H9 (cell line): Measurements from ENCODE around the gene TMEM100. TPM values are rescaled to one million over a fixed set of nuclear protein-coding genes. Genes with fewer than 3 reads are reported as not detected.

Experiments
- DNase-seq: peaks from one replicate; pipeline ENCODE4 v3.0.0-alpha.2; 2017
- H2AFZ ChIP-seq: one replicate; pipeline ENCODE4 v1.6.1; 2013; ENCODE audit warnings: mild to moderate bottlenecking, low read length, control low read depth, moderate library complexity
- H2AK5ac ChIP-seq: 2 replicates; pipeline ENCODE4 v1.6.1; 2013; ENCODE audit warnings: low read length, control low read depth, mixed read lengths; ENCODE audit not compliant: insufficient read length
- H2BK120ac ChIP-seq: one replicate; pipeline ENCODE4 v1.6.1; 2013; ENCODE audit warnings: low read depth, mild to moderate bottlenecking, low read length, control low read depth, inconsistent platforms; ENCODE audit not compliant: poor library complexity, severe bottlenecking
- H2BK12ac ChIP-seq: 2 replicates; pipeline ENCODE4 v1.6.1; 2013; ENCODE audit warnings: low read length, control low read depth, mixed read lengths, low read depth; ENCODE audit not compliant: insufficient read length
- H2BK15ac ChIP-seq: 2 replicates; pipeline ENCODE4 v1.6.1; 2013; ENCODE audit warnings: low read depth, low read length, control low read depth
- H2BK20ac ChIP-seq: one replicate; pipeline ENCODE4 v1.6.1; 2013; ENCODE audit warnings: low read depth, mild to moderate bottlenecking, low read length, control low read depth, inconsistent platforms; ENCODE audit not compliant: poor library complexity, severe bottlenecking
- H2BK5ac ChIP-seq: 2 replicates; pipeline ENCODE4 v1.6.1; 2013; ENCODE audit warnings: low read length, control low read depth, mixed read lengths; ENCODE audit not compliant: insufficient read length
- H3K14ac ChIP-seq: 2 replicates; pipeline ENCODE4 v1.6.1; 2013; ENCODE audit warnings: low read length, control low read depth; ENCODE audit not compliant: insufficient read depth
- H3K18ac ChIP-seq: 2 replicates; pipeline ENCODE4 v1.6.1; 2013; ENCODE audit warnings: low read depth, mild to moderate bottlenecking, mixed read lengths, low read length, control low read depth; ENCODE audit not compliant: insufficient read length
- H3K23ac ChIP-seq: 2 replicates; pipeline ENCODE4 v1.6.1; 2013; ENCODE audit warnings: low read length, control low read depth, mixed read lengths, low read depth; ENCODE audit not compliant: insufficient read length
- H3K23me2 ChIP-seq: 2 replicates; pipeline ENCODE4 v1.6.1; 2013; ENCODE audit warnings: low read depth, mild to moderate bottlenecking, mixed read lengths, low read length, control low read depth; ENCODE audit not compliant: insufficient read length, poor library complexity, severe bottlenecking
- H3K27ac ChIP-seq: 2 replicates; pipeline ENCODE4 v1.5.1; 2013; ENCODE audit warnings: low read length, control low read depth, mixed read lengths, low read depth; ENCODE audit not compliant: insufficient read length
- H3K27me3 ChIP-seq: 2 replicates; pipeline ENCODE4 v1.6.1; 2013; ENCODE audit warnings: low read length, control low read depth, inconsistent platforms; ENCODE audit not compliant: insufficient read depth
- H3K4ac ChIP-seq: 2 replicates; pipeline ENCODE4 v1.6.1; 2013; ENCODE audit warnings: low read depth, mild to moderate bottlenecking, control low read depth, inconsistent platforms, low read length, moderate library complexity
- H3K4me1 ChIP-seq: 2 replicates; pipeline ENCODE4 v1.6.1; 2013; ENCODE audit warnings: low read length, control low read depth, inconsistent platforms; ENCODE audit not compliant: insufficient read depth
- H3K4me2 ChIP-seq: 2 replicates; pipeline ENCODE4 v1.6.1; 2013; ENCODE audit warnings: low read length, control low read depth, mixed read lengths; ENCODE audit not compliant: insufficient read length, insufficient read depth
- H3K56ac ChIP-seq: 2 replicates; pipeline ENCODE4 v1.6.1; 2013; ENCODE audit warnings: low read depth, mild to moderate bottlenecking, mixed read lengths, low read length, control low read depth; ENCODE audit not compliant: insufficient read length
- H3K79me1 ChIP-seq: 2 replicates; pipeline ENCODE4 v1.6.1; 2013; ENCODE audit warnings: low read depth, mild to moderate bottlenecking, moderate library complexity, low read length, control low read depth, inconsistent platforms; ENCODE audit not compliant: insufficient read depth, poor library complexity, severe bottlenecking
- H3K79me2 ChIP-seq: 2 replicates; pipeline ENCODE4 v1.6.1; 2013; ENCODE audit warnings: low read length, control low read depth, inconsistent platforms; ENCODE audit not compliant: insufficient read depth
- H3K9ac ChIP-seq: 2 replicates; pipeline ENCODE4 v1.6.1; 2013; ENCODE audit warnings: low read length, control low read depth, mixed read lengths; ENCODE audit not compliant: insufficient read length; ENCODE audit errors: extremely low read depth
- H3K9me3 ChIP-seq: one replicate; pipeline ENCODE4 v1.6.1; 2013; ENCODE audit warnings: low read depth, low read length, inconsistent platforms; ENCODE audit not compliant: control insufficient read depth
- H3T11ph ChIP-seq: one replicate; pipeline ENCODE4 v1.6.1; 2013; ENCODE audit warnings: mild to moderate bottlenecking, low read length, control low read depth, inconsistent platforms
- H4K20me1 ChIP-seq: one replicate; pipeline ENCODE4 v1.6.1; 2013; ENCODE audit not compliant: control insufficient read depth, insufficient read length, insufficient read depth
- H4K5ac ChIP-seq: 2 replicates; pipeline ENCODE4 v1.6.1; 2013; ENCODE audit warnings: low read depth, mild to moderate bottlenecking, mixed read lengths, low read length, control low read depth; ENCODE audit not compliant: insufficient read length
- H4K8ac ChIP-seq: replicated peaks from 2 replicates; pipeline ENCODE4 v1.6.1; 2013; ENCODE audit warnings: low read length, control low read depth, mixed read lengths, low read depth; ENCODE audit not compliant: insufficient read length
- H4K91ac ChIP-seq: 2 replicates; pipeline ENCODE4 v1.6.1; 2013; ENCODE audit warnings: low read depth, mild to moderate bottlenecking, moderate library complexity, mixed read lengths, low read length, control low read depth; ENCODE audit not compliant: insufficient read length
- H3K27ac Mint-ChIP-seq, 3 experiments: 2 replicates in 2 of 3; 3 replicates in 1 of 3; pipeline ENCODE4 v1.8.0; 2020 to 2021; ENCODE audit warnings: mixed read lengths in 3 of 3, mild to moderate bottlenecking in 1 of 3, moderate library complexity in 1 of 3
- H3K27me3 Mint-ChIP-seq: 2 replicates; pipeline ENCODE4 v1.8.0; 2021; ENCODE audit warnings: low read depth, mild to moderate bottlenecking, moderate library complexity, mixed read lengths
- H3K36me3 Mint-ChIP-seq, 3 experiments: 2 replicates in 2 of 3; 3 replicates in 1 of 3; pipeline ENCODE4 v1.8.0; 2020 to 2021; ENCODE audit warnings: low read depth in 3 of 3, mixed read lengths in 3 of 3; ENCODE audit not compliant: insufficient read depth in 1 of 3
- H3K4me1 Mint-ChIP-seq, 2 experiments: 2 replicates each; pipeline ENCODE4 v1.8.0; 2020; ENCODE audit warnings: mixed read lengths in 2 of 2
- H3K4me3 Mint-ChIP-seq, 2 experiments: 2 replicates in 1 of 2; 3 replicates in 1 of 2; pipeline ENCODE4 v1.8.0; 2020 to 2021; ENCODE audit warnings: mild to moderate bottlenecking in 2 of 2, mixed read lengths in 2 of 2, moderate library complexity in 1 of 2
- H3K9me3 Mint-ChIP-seq, 2 experiments: 2 replicates in 1 of 2; 3 replicates in 1 of 2; pipeline ENCODE4 v1.8.0; 2020; ENCODE audit warnings: mild to moderate bottlenecking in 2 of 2, mixed read lengths in 2 of 2, moderate library complexity in 1 of 2
- WGBS: extraction: QIAGEN DNeasy Blood & Tissue Kit; methylation state at CpG from one replicate; pipeline ENCODE4 v1.1.7; 2013; ENCODE audit warnings: missing lambda C conversion rate, low lambda C conversion rate, mixed read lengths; ENCODE audit not compliant: insufficient read length; ENCODE audit errors: extremely low coverage; 5-methylcytosine and 5-hydroxymethylcytosine counted together
- total RNA-seq: library from RNA; stranded (reverse); gene quantifications from 2 replicates; pipeline ENCODE4 v1.2.1, GENCODE V29; 2021
- TF ChIP-seq, protein P1 (sequence below): fragments of 200-600 bp; sonication (generic); conservative IDR thresholded peaks from 3 replicates; pipeline ENCODE4 v1.8.0; 2021; ENCODE audit warnings: antibody characterized with exemption, mild to moderate bottlenecking

Gene TMEM100
- total RNA-seq, 1 experiment from 2014 or later: 0.17 TPM

DNA sequence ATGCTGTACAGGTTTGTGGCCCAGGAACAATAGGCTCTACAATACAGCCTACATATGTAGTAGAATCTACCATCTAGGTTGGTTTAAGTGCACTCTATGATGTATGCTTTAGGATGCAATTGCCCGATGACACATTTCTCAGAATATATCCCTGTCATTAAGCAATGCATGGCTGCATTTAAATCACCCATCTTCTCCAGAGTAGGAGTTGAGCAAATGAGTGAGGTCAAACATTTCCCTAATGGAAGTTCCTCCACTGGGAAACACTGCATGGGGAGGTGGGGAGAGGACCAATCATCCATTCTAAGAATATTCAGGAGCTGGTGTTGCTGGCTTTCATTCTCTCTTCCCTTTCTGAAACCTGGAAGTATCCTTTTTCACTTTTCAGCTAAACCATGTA lies 26.2 kb upstream of the TMEM100 start:
- Histone ChIP-seq H3K79me1 (no peaks in the 10 kb centered on the region), H3K4me1 (no peaks in the 10 kb centered on the region), H4K20me1 (no peaks in the 10 kb centered on the region), H3K4ac (no peak overlapping the region), H3K56ac (no peak overlapping the region), H3K14ac (no peak overlapping the region), H3K9ac (no peak overlapping the region), H3K27me3 (no peaks in the 10 kb centered on the region), H4K91ac (no peak overlapping the region), H2BK5ac (no peak overlapping the region), H3K4me2 (no peak overlapping the region), H2BK120ac (no peak overlapping the region), H2BK20ac (no peak overlapping the region), H3K23ac (no peak overlapping the region), H4K5ac (no peak overlapping the region), H4K8ac (no peak overlapping the region), H3K18ac (no peak overlapping the region), H2BK12ac (no peak overlapping the region), H3K9me3 (no peaks in the 10 kb centered on the region), H2BK15ac (no peak overlapping the region), H3K27ac (no peak overlapping the region), H3T11ph (no peak overlapping the region), H2AK5ac (no peak overlapping the region), H3K23me2 (peaks cover 5% of the 10 kb centered on the region), H3K79me2 (no peaks in the 10 kb centered on the region), H2AFZ (no peak overlapping the region)
- no peaks in the 10 kb centered on the region for H3K9me3 Mint-ChIP-seq
- H3K4me1 Mint-ChIP-seq: peaks cover 15% of the 10 kb centered on the region in 2 experiments
- H3K4me3 Mint-ChIP-seq: no peak overlapping the region
- TF ChIP-seq, protein P1, sequence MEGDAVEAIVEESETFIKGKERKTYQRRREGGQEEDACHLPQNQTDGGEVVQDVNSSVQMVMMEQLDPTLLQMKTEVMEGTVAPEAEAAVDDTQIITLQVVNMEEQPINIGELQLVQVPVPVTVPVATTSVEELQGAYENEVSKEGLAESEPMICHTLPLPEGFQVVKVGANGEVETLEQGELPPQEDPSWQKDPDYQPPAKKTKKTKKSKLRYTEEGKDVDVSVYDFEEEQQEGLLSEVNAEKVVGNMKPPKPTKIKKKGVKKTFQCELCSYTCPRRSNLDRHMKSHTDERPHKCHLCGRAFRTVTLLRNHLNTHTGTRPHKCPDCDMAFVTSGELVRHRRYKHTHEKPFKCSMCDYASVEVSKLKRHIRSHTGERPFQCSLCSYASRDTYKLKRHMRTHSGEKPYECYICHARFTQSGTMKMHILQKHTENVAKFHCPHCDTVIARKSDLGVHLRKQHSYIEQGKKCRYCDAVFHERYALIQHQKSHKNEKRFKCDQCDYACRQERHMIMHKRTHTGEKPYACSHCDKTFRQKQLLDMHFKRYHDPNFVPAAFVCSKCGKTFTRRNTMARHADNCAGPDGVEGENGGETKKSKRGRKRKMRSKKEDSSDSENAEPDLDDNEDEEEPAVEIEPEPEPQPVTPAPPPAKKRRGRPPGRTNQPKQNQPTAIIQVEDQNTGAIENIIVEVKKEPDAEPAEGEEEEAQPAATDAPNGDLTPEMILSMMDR: no peak
- no peak for DNase-seq
- no peaks in the 10 kb centered on the region for H3K27me3 Mint-ChIP-seq
- no peak overlapping the region for H3K27ac Mint-ChIP-seq
- no peaks in the 10 kb centered on the region; a peak in 1 of 7 replicates for H3K36me3 Mint-ChIP-seq
- no CpG with 5 or more reads among the region's 1 CpG for WGBS
